A673 (cell line): ENCODE measurements around the gene IL1RAPL1.

Experiments used
- EZH2 ChIP-seq: fragments of 200-600 bp; sonication (generic); IDR thresholded peaks from 2 replicates; pipeline ENCODE4 v1.6.1; 2017; ENCODE audit warnings: borderline replicate concordance, low read depth, mild to moderate bottlenecking, mixed read lengths, antibody characterized with exemption, low read length; ENCODE audit not compliant: poor library complexity, severe bottlenecking
- TF ChIP-seq, protein P1 (sequence below): fragments of 300-800, 200-600 bp; sonication (generic); conservative IDR thresholded peaks from 2 replicates; pipeline ENCODE4 v1.5.1; 2017; ENCODE audit warnings: low read depth, mild to moderate bottlenecking, antibody characterized with exemption, low read length, moderate library complexity, mixed read lengths

DNA sequence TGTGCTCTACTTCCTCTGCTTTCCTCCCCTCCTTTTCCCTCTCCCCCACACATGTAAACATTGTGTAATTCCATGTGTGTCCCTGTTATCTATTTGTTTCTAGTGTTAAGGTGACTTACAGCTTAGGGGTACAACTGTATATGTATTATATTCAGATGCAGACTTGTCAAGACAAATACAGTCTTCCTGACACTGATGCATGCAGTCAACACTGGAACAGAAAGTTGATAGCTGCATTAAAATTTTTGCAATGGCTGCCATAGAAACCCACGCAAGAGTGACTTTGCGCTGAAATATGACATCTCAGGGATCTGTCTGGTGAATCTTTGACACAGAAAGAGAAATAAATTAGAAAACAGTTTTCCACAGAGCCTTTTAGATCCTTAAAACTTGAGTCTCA, 656.7 kb downstream of the IL1RAPL1 start:
- TF ChIP-seq, protein P1, sequence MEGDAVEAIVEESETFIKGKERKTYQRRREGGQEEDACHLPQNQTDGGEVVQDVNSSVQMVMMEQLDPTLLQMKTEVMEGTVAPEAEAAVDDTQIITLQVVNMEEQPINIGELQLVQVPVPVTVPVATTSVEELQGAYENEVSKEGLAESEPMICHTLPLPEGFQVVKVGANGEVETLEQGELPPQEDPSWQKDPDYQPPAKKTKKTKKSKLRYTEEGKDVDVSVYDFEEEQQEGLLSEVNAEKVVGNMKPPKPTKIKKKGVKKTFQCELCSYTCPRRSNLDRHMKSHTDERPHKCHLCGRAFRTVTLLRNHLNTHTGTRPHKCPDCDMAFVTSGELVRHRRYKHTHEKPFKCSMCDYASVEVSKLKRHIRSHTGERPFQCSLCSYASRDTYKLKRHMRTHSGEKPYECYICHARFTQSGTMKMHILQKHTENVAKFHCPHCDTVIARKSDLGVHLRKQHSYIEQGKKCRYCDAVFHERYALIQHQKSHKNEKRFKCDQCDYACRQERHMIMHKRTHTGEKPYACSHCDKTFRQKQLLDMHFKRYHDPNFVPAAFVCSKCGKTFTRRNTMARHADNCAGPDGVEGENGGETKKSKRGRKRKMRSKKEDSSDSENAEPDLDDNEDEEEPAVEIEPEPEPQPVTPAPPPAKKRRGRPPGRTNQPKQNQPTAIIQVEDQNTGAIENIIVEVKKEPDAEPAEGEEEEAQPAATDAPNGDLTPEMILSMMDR, result no peak
- TF ChIP-seq EZH2, result no peak
